Activated CD8-positive, alpha-beta T cell treated with anti-CD3 and anti-CD28 coated beads for 36 hours (primary cell): ENCODE results near the gene RPL19. TPM values are rescaled to one million over a fixed set of nuclear protein-coding genes. Genes with fewer than 3 reads are reported as not detected.
A peak's percentile ranks its signal among the peaks of the same experiment; 100 is the strongest.

Experiments used
- ATAC-seq: fragments of 200-7000 bp; cut with Tn5 transposase; one replicate; pipeline ENCODE4 v1.10.0; 2021; ENCODE audit warnings: mild to moderate bottlenecking, moderate library complexity
- CTCF ChIA-PET: fragments of 350-600 bp; sonication (Branson Sonifier 250); formaldehyde crosslinking; loops from one replicate; lab custom pipeline; 2021; ENCODE audit warnings: antibody characterized with exemption; lab: Charles Lee
- POLR2A ChIA-PET: fragments of 350-600 bp; sonication (Branson Sonifier 250); formaldehyde crosslinking; loops from one replicate; lab custom pipeline; 2021; ENCODE audit warnings: antibody characterized with exemption; lab: Charles Lee
- DNase-seq: peaks from one replicate; pipeline ENCODE4 v3.0.0-alpha.2; 2020
- H3K27ac Mint-ChIP-seq: one replicate; pipeline ENCODE4 v1.8.0; 2021; ENCODE audit warnings: mild to moderate bottlenecking, mixed read lengths
- H3K27me3 Mint-ChIP-seq: one replicate; pipeline ENCODE4 v1.8.0; 2021; ENCODE audit warnings: mixed read lengths
- H3K36me3 Mint-ChIP-seq: one replicate; pipeline ENCODE4 v1.8.0; 2021; ENCODE audit warnings: low read depth, mixed read lengths
- H3K4me1 Mint-ChIP-seq: one replicate; pipeline ENCODE4 v1.8.0; 2021; ENCODE audit warnings: low read depth, mixed read lengths
- H3K4me3 Mint-ChIP-seq: one replicate; pipeline ENCODE4 v1.8.0; 2021; ENCODE audit warnings: mild to moderate bottlenecking, moderate library complexity, mixed read lengths
- H3K9me3 Mint-ChIP-seq: one replicate; pipeline ENCODE4 v1.8.0; 2021; ENCODE audit warnings: mixed read lengths
- CTCF ChIP-seq: fragments of 200-600 bp; IDR thresholded peaks from one replicate; pipeline ENCODE4 v1.8.0; 2022; ENCODE audit warnings: antibody characterized with exemption, mild to moderate bottlenecking
- intact Hi-C: fragments of 100-400 bp; cut with micrococcal nuclease; formaldehyde crosslinking; loops from one replicate; pipeline ENCODE4 v1.10.0; 2022
- total RNA-seq, 2 experiments: library from RNA; stranded (reverse); gene quantifications; one replicate each; pipeline ENCODE4 v1.2.3, GENCODE V29; 2021

The RPL19 gene
- total RNA-seq, 2 experiments from 2014 or later: 3,130 to 3,175 TPM

GRCh38 chr17:39194985-39195524, 5.0 kb upstream of the RPL19 start:
- intact Hi-C loops: no loop called here
- Mint-ChIP-seq H3K4me3 (peak overlapping the region; percentile 90), H3K27ac (no peak overlapping the region), H3K9me3 (no peaks in the 10 kb centered on the region), H3K36me3 (peaks cover 8% of the 10 kb centered on the region), H3K4me1 (peaks cover 26% of the 10 kb centered on the region), H3K27me3 (no peaks in the 10 kb centered on the region)
- ChIA-PET CTCF (interaction anchor here (1.0 to 2.8 kb wide), 7 partner anchors 12 to 212 kb away, joined by 3 to 16 read pairs (median 8); no protein-coding TSS in a partner anchor), POLR2A (interaction anchor here (0.6 to 2.0 kb wide), 4 partner anchors 9 to 218 kb away, joined by 3 to 6 read pairs (median 4); no protein-coding TSS in a partner anchor)
- ATAC-seq: no peak
- no peak for DNase-seq
- no peak for TF ChIP-seq CTCF

GRCh38 chr17:39195568-39196160, 4.4 kb upstream of the RPL19 start:
- peak overlapping the region; percentile 69 for H3K27ac Mint-ChIP-seq
- DNase-seq (peak; percentile 23), ATAC-seq (no peak)
- intact Hi-C loops: no loop called here
- CTCF ChIA-PET: interaction anchor here (0.7 to 2.8 kb wide), 11 partner anchors 11 to 213 kb away, joined by 3 to 16 read pairs (median 5); partner anchors contain the start of gene ARL5C
- H3K4me3 Mint-ChIP-seq: peak overlapping the region; percentile 90
- no peaks in the 10 kb centered on the region for H3K27me3 Mint-ChIP-seq
- no peaks in the 10 kb centered on the region for H3K9me3 Mint-ChIP-seq
- H3K36me3 Mint-ChIP-seq: peaks cover 13% of the 10 kb centered on the region
- POLR2A ChIA-PET: interaction anchor here (0.6 to 2.0 kb wide), 4 partner anchors 9 to 219 kb away, joined by 3 to 6 read pairs (median 4); no protein-coding TSS in a partner anchor
- TF ChIP-seq CTCF: no peak
- peaks cover 26% of the 10 kb centered on the region for H3K4me1 Mint-ChIP-seq

- Mint-ChIP-seq H3K36me3 (peaks cover 19% of the 10 kb centered on the region), H3K4me3 (peak overlapping the region; percentile 90), H3K27me3 (no peaks in the 10 kb centered on the region), H3K4me1 (peaks cover 31% of the 10 kb centered on the region), H3K9me3 (no peaks in the 10 kb centered on the region), H3K27ac (peak overlapping the region; percentile 69)
- DNase-seq: no peak
- ATAC-seq: no peak
- POLR2A ChIA-PET: interaction anchor here (1.6 to 2.0 kb wide), 3 partner anchors 8 to 11 kb away, joined by 3 to 6 read pairs (median 4); no protein-coding TSS in a partner anchor
- CTCF ChIA-PET: interaction anchor here (1.0 to 3.9 kb wide), 9 partner anchors 11 to 214 kb away, joined by 3 to 20 read pairs (median 7); partner anchors contain the start of gene ARL5C
- intact Hi-C loops: no loop called here
- no peak for TF ChIP-seq CTCF
These were observed 3.8 kb upstream of the RPL19 start for GRCh38 chr17:39196241-39196807.

- CTCF ChIA-PET: interaction anchor here (1.0 to 3.9 kb wide), 8 partner anchors 10 to 214 kb away, joined by 3 to 20 read pairs (median 8); partner anchors contain the start of gene ARL5C
- peak overlapping the region; percentile 74 for H3K27ac Mint-ChIP-seq
- POLR2A ChIA-PET: interaction anchor here (2.0 kb wide), 1 partner anchor 9 kb away, joined by 4 read pairs; no protein-coding TSS in a partner anchor
These were observed 3.2 kb upstream of the RPL19 start for GRCh38 chr17:39196808-39197291.

More at GRCh38 chr17:39196808-39197291, 3.2 kb upstream of the RPL19 start:
- H3K36me3 Mint-ChIP-seq: peaks cover 25% of the 10 kb centered on the region
- no peak for ATAC-seq
- DNase-seq: peak; percentile 35
- peaks cover 34% of the 10 kb centered on the region for H3K4me1 Mint-ChIP-seq
- H3K27me3 Mint-ChIP-seq: no peaks in the 10 kb centered on the region
- peak overlapping the region; percentile 90 for H3K4me3 Mint-ChIP-seq
- no peaks in the 10 kb centered on the region for H3K9me3 Mint-ChIP-seq
- intact Hi-C loops: no loop called here
- no peak for TF ChIP-seq CTCF
